ENCODE results near the gene MMP7. TPM values are rescaled to one million over a fixed set of nuclear protein-coding genes. Genes with fewer than 3 reads are reported as not detected.
A peak's percentile ranks its signal among the peaks of the same experiment; 100 is the strongest.

The MMP7 gene
- total RNA-seq, 1 experiment from 2014 or later, result not detected

DNA sequence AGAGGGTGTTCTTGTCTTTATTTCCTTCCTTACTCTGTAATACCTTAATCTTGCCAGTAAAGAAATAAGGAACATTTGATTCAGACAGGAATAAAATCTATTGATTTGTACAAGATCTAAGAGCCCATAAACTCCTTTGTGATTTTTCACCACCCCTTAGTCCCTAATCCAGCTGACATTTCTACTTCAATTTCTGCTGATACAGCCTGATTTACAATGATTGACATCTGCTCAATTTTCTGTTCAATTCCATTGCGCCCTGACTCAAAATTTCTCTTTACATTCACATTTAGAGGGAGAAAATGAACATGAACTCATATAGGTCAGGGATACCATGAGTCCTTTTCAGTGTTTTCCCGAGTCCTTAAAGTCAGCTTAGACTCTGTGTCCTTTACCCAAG, 50.8 kb downstream of the MMP7 start:
- in situ Hi-C loops (cut with HindIII; ENCODE audit: low pct_unique_long_range_greater_than_20kb, low sequenced_read_pairs), result no loop called here
- no peak for DNase-seq (ENCODE audit: low read depth, low spot score)

DNA sequence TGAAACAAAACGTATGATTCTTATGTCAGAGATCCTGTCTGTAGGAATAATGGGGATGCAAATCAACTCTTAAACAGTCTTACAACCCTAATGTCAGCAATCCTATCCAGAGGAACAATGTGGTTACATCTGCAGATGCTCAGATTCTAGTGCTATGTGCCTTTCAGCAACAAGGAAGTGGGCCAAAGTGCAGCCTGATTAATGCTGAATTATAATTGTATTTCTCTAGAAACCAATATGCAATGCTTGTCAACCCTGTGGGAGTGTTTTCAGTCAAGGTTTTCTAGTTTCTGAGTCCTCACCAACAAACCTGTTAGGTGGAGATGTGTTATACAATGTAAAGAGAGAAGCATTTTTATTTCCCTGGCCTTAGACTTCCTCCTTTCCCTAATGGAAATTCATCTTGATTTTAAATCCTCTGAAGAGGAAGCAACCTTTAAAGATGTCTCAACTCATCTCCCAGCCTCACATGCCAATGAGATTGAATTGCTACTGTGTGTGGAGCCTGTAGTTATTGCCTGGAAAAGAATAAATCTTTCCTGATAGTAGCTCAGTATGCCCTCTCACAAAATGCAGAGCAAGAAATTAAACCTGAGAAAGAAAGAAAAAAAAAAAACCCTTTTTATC, 51.8 kb downstream of the MMP7 start:
- in situ Hi-C loops (cut with HindIII; ENCODE audit: low pct_unique_long_range_greater_than_20kb, low sequenced_read_pairs), result no loop called here

GRCh38 chr11:102476812-102477211, 53.7 kb downstream of the MMP7 start:
- peak; percentile 67 for DNase-seq (ENCODE audit: low read depth, low spot score)
- in situ Hi-C loops (cut with HindIII; ENCODE audit: low pct_unique_long_range_greater_than_20kb, low sequenced_read_pairs), result no loop called here

More for the DNA sequence above, 51.8 kb downstream of the MMP7 start:
- DNase-seq (ENCODE audit: low read depth, low spot score), result no peak

- in situ Hi-C loops (cut with HindIII; ENCODE audit: low pct_unique_long_range_greater_than_20kb, low sequenced_read_pairs), result no loop called here
- DNase-seq (ENCODE audit: low read depth, low spot score), result no peak
Measured at GRCh38 chr11:102476069-102476468, 54.5 kb downstream of the MMP7 start.

- in situ Hi-C loops (cut with HindIII; ENCODE audit: low pct_unique_long_range_greater_than_20kb, low sequenced_read_pairs), result no loop called here
- DNase-seq (ENCODE audit: low read depth, low spot score), result no peak
Measured at GRCh38 chr11:102473543-102473942, 57.0 kb downstream of the MMP7 start.

DNA sequence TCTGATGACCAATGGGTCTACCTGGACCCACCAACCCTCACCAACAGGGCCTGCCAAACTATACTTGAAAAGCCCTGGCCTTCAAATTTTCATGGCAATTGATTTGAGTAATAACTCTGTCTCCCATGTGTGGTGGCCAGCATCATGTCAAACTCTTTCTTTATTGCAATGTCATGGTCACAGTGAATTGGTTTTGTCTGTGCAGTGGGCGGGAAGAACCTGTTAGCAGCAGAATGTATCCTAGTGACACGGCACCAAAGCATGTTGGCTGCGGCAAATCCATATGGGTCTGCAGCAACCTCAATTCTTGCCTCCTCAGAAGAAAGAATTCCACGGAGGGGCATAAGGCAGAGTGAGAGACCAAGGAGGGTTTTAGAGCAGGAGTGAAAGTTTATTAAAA, 58.4 kb downstream of the MMP7 start:
- DNase-seq (ENCODE audit: low read depth, low spot score), result no peak
- in situ Hi-C loops (cut with HindIII; ENCODE audit: low pct_unique_long_range_greater_than_20kb, low sequenced_read_pairs), result no loop called here

- DNase-seq (ENCODE audit: low read depth, low spot score), result no peak
- in situ Hi-C loops (cut with HindIII; ENCODE audit: low pct_unique_long_range_greater_than_20kb, low sequenced_read_pairs), result no loop called here
Measured at GRCh38 chr11:102471474-102471873, 59.1 kb downstream of the MMP7 start.

Other genes starting within 250 kb of the MMP7 start
- 0.08 and 0.13 TPM in 2 replicates for gene BIRC3, start 213.3 kb downstream of the MMP7 start, total RNA-seq (2014; rRNA removed; shearing (Covaris generic))
- 32.3 and 32.6 TPM in 2 replicates for gene BIRC2, start 183.5 kb downstream of the MMP7 start, total RNA-seq (2014; rRNA removed; shearing (Covaris generic))
- gene TMEM123, start 78.0 kb downstream of the MMP7 start, total RNA-seq (2014; rRNA removed; shearing (Covaris generic)), result 91.2 and 99.8 TPM in 2 replicates
- not detected in 2 replicates for gene MMP20, start 94.6 kb upstream of the MMP7 start, total RNA-seq (2014; rRNA removed; shearing (Covaris generic))
- gene MMP27, start 175.0 kb upstream of the MMP7 start, total RNA-seq (2014; rRNA removed; shearing (Covaris generic)), result not detected in 2 replicates
- 30.1 and 31.6 TPM in 2 replicates for gene MMP8, start 194.2 kb upstream of the MMP7 start, total RNA-seq (2014; rRNA removed; shearing (Covaris generic))
- not detected in 2 replicates for gene MMP10, start 249.9 kb upstream of the MMP7 start, total RNA-seq (2014; rRNA removed; shearing (Covaris generic))

Data from SK-MEL-5 (cell line).